Suppressor macrophage treated with lipopolysaccharide for 4 hours (primary cell): ENCODE data around the gene RTP2.
A peak's percentile ranks its signal among the peaks of the same experiment; 100 is the strongest.
"Not testable (repeated sequence)": the region's sequence is repeated elsewhere in the genome, so short reads cannot be mapped to it uniquely, and the experiment has no call there.

Experiments used
- DNase-seq: peaks from one replicate; pipeline ENCODE4 v3.0.0-alpha.2; 2020

RTP2 gene

GRCh38 chr3:187709155-187709554, 6.8 kb upstream of the RTP2 start:
- DNase-seq = no peak

- DNase-seq = no peak
Observed at GRCh38 chr3:187708696-187709095, 6.3 kb upstream of the RTP2 start.

GRCh38 chr3:187706971-187707370, 4.6 kb upstream of the RTP2 start:
- peak; percentile 71 for DNase-seq

- no peak for DNase-seq
Observed at GRCh38 chr3:187705164-187705563, 2.8 kb upstream of the RTP2 start.

- no peak for DNase-seq
Observed at GRCh38 chr3:187700249-187700648, 2.1 kb downstream of the RTP2 start.

GRCh38 chr3:187698499-187699399, 3.6 kb downstream of the RTP2 start:
- no peak for DNase-seq

GRCh38 chr3:187696021-187696420, 6.3 kb downstream of the RTP2 start:
- DNase-seq = no peak

GRCh38 chr3:187695449-187695848, 6.9 kb downstream of the RTP2 start:
- no peak for DNase-seq

- no peak for DNase-seq
Observed at GRCh38 chr3:187694801-187695200, 7.6 kb downstream of the RTP2 start.

- no peak for DNase-seq
Observed at GRCh38 chr3:187693431-187693830, 8.9 kb downstream of the RTP2 start.

GRCh38 chr3:187689984-187690383, 12.4 kb downstream of the RTP2 start:
- DNase-seq = no peak

- no peak for DNase-seq
Observed at GRCh38 chr3:187686621-187687273, 15.6 kb downstream of the RTP2 start.

GRCh38 chr3:187685948-187686347, 16.4 kb downstream of the RTP2 start:
- no peak for DNase-seq

GRCh38 chr3:187684880-187685279, 17.5 kb downstream of the RTP2 start:
- DNase-seq = no peak

- no peak for DNase-seq
Observed at GRCh38 chr3:187684444-187684843, 17.9 kb downstream of the RTP2 start.

GRCh38 chr3:187681756-187682155, 20.6 kb downstream of the RTP2 start:
- not testable (repeated sequence) for DNase-seq

- DNase-seq = peak; percentile 81
Observed at GRCh38 chr3:187679638-187680396, 22.5 kb downstream of the RTP2 start.

- DNase-seq = peak; percentile 65
Observed at GRCh38 chr3:187678726-187679268, 23.6 kb downstream of the RTP2 start.

GRCh38 chr3:187677604-187678003, 24.8 kb downstream of the RTP2 start:
- no peak for DNase-seq

GRCh38 chr3:187673012-187673411, 29.3 kb downstream of the RTP2 start:
- no peak for DNase-seq

GRCh38 chr3:187669675-187670504, 32.5 kb downstream of the RTP2 start, which contains the start of gene SST:
Gene SST (minus strand): TSS chr3:187670394. CDS start chr3:187670291, 103 bp downstream.
- peak; percentile 33 for DNase-seq

- DNase-seq = no peak
Observed at GRCh38 chr3:187667526-187667925, 34.8 kb downstream of the RTP2 start.
